ENCODE results near the gene ACVRL1.

- TF ChIP-seq CTCF (IDR thresholded peaks at IDR 0.05) (no peak), POLR2A (IDR thresholded peaks at IDR 0.05) (no peak), POLR2AphosphoS5 (IDR thresholded peaks at IDR 0.05) (peak; percentile 86)
These were observed 21.1 kb upstream of the ACVRL1 start for GRCh38 chr12:51886021-51886710.
